HUES6 (cell line): ENCODE measurements around the gene PPP2R5C.

Experiments
- H3K27ac ChIP-seq: 2 replicates; pipeline ENCODE4 v1.7.0; 2013; ENCODE audit warnings: low read depth, mild to moderate bottlenecking, low read length, inconsistent platforms
- H3K27me3 ChIP-seq: 2 replicates; pipeline ENCODE4 v1.6.1; 2013; ENCODE audit warnings: low read length; ENCODE audit not compliant: control insufficient read depth, insufficient read depth
- H3K36me3 ChIP-seq: 2 replicates; pipeline ENCODE4 v1.6.1; 2013; ENCODE audit warnings: low read length; ENCODE audit not compliant: control insufficient read depth, insufficient read depth
- H3K4me1 ChIP-seq: 2 replicates; pipeline ENCODE4 v1.6.1; 2013; ENCODE audit warnings: low read length; ENCODE audit not compliant: control insufficient read depth, insufficient read depth
- H3K4me3 ChIP-seq: 2 replicates; pipeline ENCODE4 v1.5.1; 2013; ENCODE audit warnings: low read depth, low read length
- H3K9ac ChIP-seq: one replicate; pipeline ENCODE4 v1.6.1; 2013; ENCODE audit warnings: mild to moderate bottlenecking, low read length
- H3K9me3 ChIP-seq: 2 replicates; pipeline ENCODE4 v1.6.1; 2013; ENCODE audit warnings: low read depth, low read length; ENCODE audit not compliant: control insufficient read depth, insufficient read depth

The PPP2R5C gene

DNA sequence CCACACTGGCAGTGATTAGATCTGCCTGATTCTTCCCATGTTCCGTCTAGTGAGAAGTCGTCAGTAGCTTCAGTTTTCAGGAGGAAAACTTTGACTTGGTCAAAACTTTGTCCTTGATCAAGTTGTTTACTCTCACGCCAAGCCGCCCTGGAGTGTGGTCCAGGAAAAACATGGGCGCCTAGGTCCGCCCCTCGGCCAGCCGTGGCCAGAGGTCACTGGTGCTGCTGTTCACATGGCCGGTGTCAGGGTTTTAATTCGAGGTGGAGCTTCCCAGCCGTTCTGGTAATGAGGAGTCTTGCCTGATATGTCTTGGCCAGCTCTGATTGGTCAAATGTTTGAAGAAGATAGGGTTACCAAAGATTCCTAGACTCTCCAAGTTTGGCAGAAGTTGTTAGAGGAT, 71.5 kb downstream of the PPP2R5C start:
- Histone ChIP-seq H3K9me3 (no peaks in the 10 kb centered on the region), H3K36me3 (no peaks in the 10 kb centered on the region), H3K4me1 (no peaks in the 10 kb centered on the region), H3K27me3 (no peaks in the 10 kb centered on the region), H3K27ac (no peak overlapping the region), H3K9ac (no peak overlapping the region), H3K4me3 (no peak overlapping the region)

DNA sequence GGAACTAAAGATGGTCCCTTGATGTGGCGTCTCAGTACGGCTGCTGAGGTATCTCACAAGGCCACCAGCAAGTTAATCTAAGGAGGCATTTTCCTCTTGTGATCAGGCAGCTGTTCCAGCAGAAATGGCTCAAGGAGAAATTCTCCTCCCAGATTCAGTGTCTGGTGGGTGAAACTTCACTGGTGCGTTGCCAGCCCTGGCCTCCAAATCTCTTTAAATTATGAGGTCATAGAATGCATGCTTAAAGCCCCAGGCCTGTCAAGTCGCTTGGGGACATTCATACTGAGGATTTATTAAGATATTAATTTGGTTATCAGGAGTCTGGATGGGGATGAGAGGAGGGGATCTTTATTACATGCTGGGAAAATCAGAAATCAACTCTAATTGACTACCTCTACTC, 72.9 kb downstream of the PPP2R5C start:
- no peak overlapping the region for H3K4me3 ChIP-seq
- no peaks in the 10 kb centered on the region for H3K4me1 ChIP-seq
- H3K27ac ChIP-seq: no peak overlapping the region
- no peaks in the 10 kb centered on the region for H3K36me3 ChIP-seq
- H3K27me3 ChIP-seq: no peaks in the 10 kb centered on the region
- no peaks in the 10 kb centered on the region for H3K9me3 ChIP-seq
- H3K9ac ChIP-seq: no peak overlapping the region

DNA sequence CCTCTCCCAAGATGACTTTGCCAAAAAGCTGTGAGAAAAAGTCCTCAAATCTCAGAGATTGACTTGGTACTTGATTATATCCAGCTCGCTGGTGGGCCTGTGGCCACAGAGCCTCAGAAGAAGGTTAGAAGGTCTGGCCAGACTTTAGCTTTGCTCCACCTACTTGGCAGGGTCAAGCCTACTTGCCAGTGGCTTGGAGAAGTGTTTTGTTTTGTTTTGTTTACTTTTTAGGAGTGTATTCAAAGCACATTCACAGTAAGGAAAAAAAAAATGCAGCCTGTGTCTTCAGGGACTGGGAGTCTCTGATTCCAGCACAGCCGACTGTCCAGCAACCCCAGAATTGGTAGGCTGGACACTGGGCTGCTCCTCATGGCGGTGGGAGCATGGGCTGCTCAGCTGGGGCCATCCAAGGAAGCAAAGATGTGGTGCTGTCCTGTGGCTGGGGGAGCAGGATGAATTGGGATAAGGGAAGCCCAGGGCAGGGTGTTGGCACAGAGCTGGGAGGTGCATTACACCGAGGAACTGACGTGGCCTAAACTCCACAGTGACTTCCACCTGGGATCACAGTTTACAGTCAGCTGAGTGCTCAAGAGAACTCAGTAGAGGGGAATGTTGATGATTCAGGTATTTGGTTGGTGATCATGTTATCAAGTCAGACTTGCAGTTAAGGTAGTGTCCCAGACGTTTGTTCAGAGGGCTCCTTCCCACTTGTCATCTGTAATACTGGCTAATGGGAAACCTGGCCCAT, 73.5 kb downstream of the PPP2R5C start:
- Histone ChIP-seq H3K36me3 (no peaks in the 10 kb centered on the region), H3K27me3 (no peaks in the 10 kb centered on the region), H3K27ac (no peak overlapping the region), H3K4me1 (no peaks in the 10 kb centered on the region), H3K9ac (no peak overlapping the region), H3K9me3 (no peaks in the 10 kb centered on the region), H3K4me3 (no peak overlapping the region)

GRCh38 chr14:101835566-101835965, 74.1 kb downstream of the PPP2R5C start:
- Histone ChIP-seq H3K9me3 (no peaks in the 10 kb centered on the region), H3K36me3 (no peaks in the 10 kb centered on the region), H3K4me3 (no peak overlapping the region), H3K9ac (no peak overlapping the region), H3K27me3 (no peaks in the 10 kb centered on the region), H3K27ac (no peak overlapping the region), H3K4me1 (no peaks in the 10 kb centered on the region)

DNA sequence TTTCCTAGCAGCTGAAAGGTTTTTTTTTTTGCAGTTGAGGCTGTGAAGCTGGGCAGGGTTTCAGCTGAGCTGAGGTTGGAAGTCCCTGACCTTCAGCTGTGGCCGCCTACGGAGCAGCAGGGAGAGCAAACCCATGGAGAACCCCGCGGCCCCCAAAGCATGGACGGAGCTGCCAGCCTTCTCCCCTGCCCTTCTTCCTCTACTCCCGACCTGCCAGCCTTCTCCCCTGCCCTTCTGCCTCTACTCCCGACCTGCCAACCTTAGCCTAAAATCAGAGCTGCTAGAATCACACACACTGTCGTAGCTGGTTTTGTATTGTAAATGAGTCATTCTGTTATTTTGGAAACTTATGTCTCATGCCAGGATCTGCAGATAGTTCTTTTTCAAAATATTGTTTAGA, 74.6 kb downstream of the PPP2R5C start:
- H3K9me3 ChIP-seq: no peaks in the 10 kb centered on the region
- no peaks in the 10 kb centered on the region for H3K27me3 ChIP-seq
- no peak overlapping the region for H3K4me3 ChIP-seq
- no peak overlapping the region for H3K27ac ChIP-seq
- no peak overlapping the region for H3K9ac ChIP-seq
- no peaks in the 10 kb centered on the region for H3K36me3 ChIP-seq
- 0 out of 2 replicates have a peak, but pooled peaks cover under 1% of the 10 kb centered on the region for H3K4me1 ChIP-seq

DNA sequence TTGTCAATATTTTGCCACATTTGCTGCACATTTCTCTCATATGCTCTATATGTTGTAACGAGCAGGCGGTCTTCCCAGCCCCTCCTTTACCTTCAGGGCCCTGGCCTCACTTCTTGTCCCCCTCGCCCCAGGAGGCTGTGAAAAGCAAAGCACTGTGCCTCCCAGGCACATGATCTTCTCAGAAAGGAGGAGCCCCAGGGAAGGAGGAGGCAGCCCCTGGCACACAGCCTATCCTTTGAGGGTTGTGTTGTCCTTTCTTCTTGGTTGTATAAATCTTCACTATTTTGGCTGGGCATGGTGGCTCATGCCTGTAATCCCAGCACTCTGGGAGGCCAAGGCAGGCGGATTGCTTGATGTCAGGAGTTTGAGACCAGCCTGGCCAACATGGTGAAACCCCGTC, 77.0 kb downstream of the PPP2R5C start:
- Histone ChIP-seq H3K9me3 (no peaks in the 10 kb centered on the region), H3K9ac (no peak overlapping the region), H3K4me3 (no peak overlapping the region), H3K4me1 (0 out of 2 replicates have a peak, but pooled peaks cover 3% of the 10 kb centered on the region), H3K27me3 (no peaks in the 10 kb centered on the region), H3K27ac (no peak overlapping the region), H3K36me3 (no peaks in the 10 kb centered on the region)

- H3K27me3 ChIP-seq: no peaks in the 10 kb centered on the region
- no peaks in the 10 kb centered on the region for H3K36me3 ChIP-seq
- H3K9ac ChIP-seq: no peak overlapping the region
- no peak overlapping the region for H3K4me3 ChIP-seq
- H3K4me1 ChIP-seq: 0 out of 2 replicates have a peak, but pooled peaks cover 3% of the 10 kb centered on the region
- H3K27ac ChIP-seq: no peak overlapping the region
- H3K9me3 ChIP-seq: no peaks in the 10 kb centered on the region
These were observed 77.7 kb downstream of the PPP2R5C start for GRCh38 chr14:101839236-101839635.

GRCh38 chr14:101839661-101840060, 78.2 kb downstream of the PPP2R5C start:
- Histone ChIP-seq H3K9me3 (no peaks in the 10 kb centered on the region), H3K27me3 (no peaks in the 10 kb centered on the region), H3K9ac (no peak overlapping the region), H3K27ac (no peak overlapping the region), H3K4me3 (no peak overlapping the region), H3K36me3 (peaks cover 4% of the 10 kb centered on the region; the same call in 1 of the 2 replicates), H3K4me1 (0 out of 2 replicates have a peak, but pooled peaks cover 3% of the 10 kb centered on the region)

GRCh38 chr14:101840649-101841369, 79.3 kb downstream of the PPP2R5C start:
- Histone ChIP-seq H3K4me1 (0 out of 2 replicates have a peak, but pooled peaks cover 5% of the 10 kb centered on the region), H3K9ac (no peak overlapping the region), H3K4me3 (no peak overlapping the region), H3K9me3 (no peaks in the 10 kb centered on the region), H3K36me3 (peaks cover 6% of the 10 kb centered on the region; the same call in 1 of the 2 replicates), H3K27ac (no peak overlapping the region), H3K27me3 (no peaks in the 10 kb centered on the region)

- H3K9ac ChIP-seq: no peak overlapping the region
These were observed 81.5 kb downstream of the PPP2R5C start for GRCh38 chr14:101843038-101843437.

GRCh38 chr14:101843665-101844064, 82.2 kb downstream of the PPP2R5C start:
- no peak overlapping the region for H3K27ac ChIP-seq

More at GRCh38 chr14:101843038-101843437, 81.5 kb downstream of the PPP2R5C start:
- Histone ChIP-seq H3K9me3 (no peaks in the 10 kb centered on the region), H3K4me1 (0 out of 2 replicates have a peak, but pooled peaks cover 5% of the 10 kb centered on the region), H3K27ac (no peak overlapping the region), H3K27me3 (no peaks in the 10 kb centered on the region), H3K4me3 (no peak overlapping the region), H3K36me3 (peaks cover 6% of the 10 kb centered on the region; the same call in 1 of the 2 replicates)

More at GRCh38 chr14:101843665-101844064, 82.2 kb downstream of the PPP2R5C start:
- Histone ChIP-seq H3K36me3 (peaks cover 6% of the 10 kb centered on the region; the same call in 1 of the 2 replicates), H3K9ac (no peak overlapping the region), H3K4me3 (no peak overlapping the region), H3K27me3 (no peaks in the 10 kb centered on the region), H3K9me3 (no peaks in the 10 kb centered on the region), H3K4me1 (0 out of 2 replicates have a peak, but pooled peaks cover 5% of the 10 kb centered on the region)
